Measurements from ENCODE around the gene ANKRD27. TPM values are rescaled to one million over a fixed set of nuclear protein-coding genes. Genes with fewer than 3 reads are reported as not detected.

Gene ANKRD27
- total RNA-seq, 1 experiment from 2014 or later, result 55.5 TPM

GRCh38 chr19:32615569-32615968 is 59.4 kb downstream of the ANKRD27 start:
- H3K4me3 ChIP-seq, result no peak overlapping the region
- H3K4me2 ChIP-seq, result no peak overlapping the region
- H3K9me3 ChIP-seq (ENCODE audit: insufficient read depth, low read depth), result no peaks in the 10 kb centered on the region
- H3K27ac ChIP-seq, result no peak overlapping the region
- no TSS peak for BruUV-seq (replicated peaks)
- TF ChIP-seq CTCF (conservative IDR thresholded peaks at IDR 0.05) (no peak), EZH2 (IDR thresholded peaks at IDR 0.05; ENCODE audit: low read depth) (no peak)
- H2AFZ ChIP-seq, result no peak overlapping the region
- intact Hi-C loops (cut with micrococcal nuclease; ENCODE audit: unreplicated experiment), result no loop called here
- ChIA-PET CTCF (no interaction called here), POLR2A (ENCODE audit: unreplicated experiment) (no interaction called here)
- H4K20me1 ChIP-seq (ENCODE audit: insufficient read depth), result no peaks in the 10 kb centered on the region; the same call in 1 of the 2 replicates
- no peaks in the 10 kb centered on the region for H3K79me2 ChIP-seq (ENCODE audit: low read depth)
- H3K4me1 ChIP-seq (replicated peaks; ENCODE audit: insufficient read depth), result no peaks in the 10 kb centered on the region
- no peaks in the 10 kb centered on the region for H3K27me3 ChIP-seq (ENCODE audit: insufficient read depth, low read depth)
- H3K9me2 ChIP-seq (ENCODE audit: insufficient read depth), result no peaks in the 10 kb centered on the region
- no peak for DNase-seq
- H3K36me3 ChIP-seq (ENCODE audit: low read depth), result peaks cover 7% of the 10 kb centered on the region; the same call in 1 of the 2 replicates
- no peaks in the 10 kb centered on the region for H3F3A ChIP-seq (ENCODE audit: insufficient read depth, low read depth)

GRCh38 chr19:32614916-32615315 is 60.1 kb downstream of the ANKRD27 start:
- Histone ChIP-seq H3K4me3 (no peak overlapping the region), H3K36me3 (ENCODE audit: low read depth) (peaks cover 7% of the 10 kb centered on the region; the same call in 1 of the 2 replicates), H3K4me1 (replicated peaks; ENCODE audit: insufficient read depth) (no peaks in the 10 kb centered on the region), H3K27me3 (ENCODE audit: insufficient read depth, low read depth) (no peaks in the 10 kb centered on the region), H3F3A (ENCODE audit: insufficient read depth, low read depth) (no peaks in the 10 kb centered on the region), H3K4me2 (no peak overlapping the region), H3K9me2 (ENCODE audit: insufficient read depth) (no peaks in the 10 kb centered on the region), H3K79me2 (ENCODE audit: low read depth) (no peaks in the 10 kb centered on the region), H4K20me1 (ENCODE audit: insufficient read depth) (no peaks in the 10 kb centered on the region; the same call in 1 of the 2 replicates), H3K9me3 (ENCODE audit: insufficient read depth, low read depth) (no peaks in the 10 kb centered on the region), H2AFZ (no peak overlapping the region), H3K27ac (no peak overlapping the region)
- ChIA-PET POLR2A (ENCODE audit: unreplicated experiment) (no interaction called here), CTCF (no interaction called here)
- intact Hi-C loops (cut with micrococcal nuclease; ENCODE audit: unreplicated experiment), result no loop called here
- no peak for TF ChIP-seq EZH2 (IDR thresholded peaks at IDR 0.05; ENCODE audit: low read depth)
- BruUV-seq (replicated peaks), result no TSS peak
- DNase-seq, result no peak

- H3K27me3 ChIP-seq (ENCODE audit: insufficient read depth, low read depth), result no peaks in the 10 kb centered on the region
- H3K4me3 ChIP-seq, result no peak overlapping the region
- H3K36me3 ChIP-seq (ENCODE audit: low read depth), result peaks cover 7% of the 10 kb centered on the region; the same call in 1 of the 2 replicates
- no peaks in the 10 kb centered on the region for H3F3A ChIP-seq (ENCODE audit: insufficient read depth, low read depth)
- CTCF ChIA-PET, result no interaction called here
- no peak overlapping the region for H3K27ac ChIP-seq
- no peaks in the 10 kb centered on the region for H3K9me3 ChIP-seq (ENCODE audit: insufficient read depth, low read depth)
- BruUV-seq (replicated peaks), result no TSS peak
- H3K79me2 ChIP-seq (ENCODE audit: low read depth), result no peaks in the 10 kb centered on the region
- no peaks in the 10 kb centered on the region; the same call in 1 of the 2 replicates for H4K20me1 ChIP-seq (ENCODE audit: insufficient read depth)
- intact Hi-C loops (cut with micrococcal nuclease; ENCODE audit: unreplicated experiment), result no loop called here
- H2AFZ ChIP-seq, result no peak overlapping the region
- no peaks in the 10 kb centered on the region for H3K9me2 ChIP-seq (ENCODE audit: insufficient read depth)
- no peak overlapping the region for H3K4me2 ChIP-seq
- no peak for DNase-seq
- POLR2A ChIA-PET (ENCODE audit: unreplicated experiment), result no interaction called here
- H3K4me1 ChIP-seq (replicated peaks; ENCODE audit: insufficient read depth), result no peaks in the 10 kb centered on the region
- TF ChIP-seq EZH2 (IDR thresholded peaks at IDR 0.05; ENCODE audit: low read depth) (no peak), CTCF (conservative IDR thresholded peaks at IDR 0.05) (no peak)
Measured at GRCh38 chr19:32613008-32613407, 62.0 kb downstream of the ANKRD27 start.

- CTCF ChIA-PET, result no interaction called here
Measured at GRCh38 chr19:32611161-32611560, 63.8 kb downstream of the ANKRD27 start.

More at GRCh38 chr19:32611161-32611560, 63.8 kb downstream of the ANKRD27 start:
- Histone ChIP-seq H3K9me3 (ENCODE audit: insufficient read depth, low read depth) (no peaks in the 10 kb centered on the region), H3K27me3 (ENCODE audit: insufficient read depth, low read depth) (no peaks in the 10 kb centered on the region), H3K4me2 (no peak overlapping the region), H3F3A (ENCODE audit: insufficient read depth, low read depth) (no peaks in the 10 kb centered on the region), H3K9me2 (ENCODE audit: insufficient read depth) (no peaks in the 10 kb centered on the region), H3K4me3 (no peak overlapping the region), H4K20me1 (ENCODE audit: insufficient read depth) (no peaks in the 10 kb centered on the region; the same call in 1 of the 2 replicates), H3K4me1 (replicated peaks; ENCODE audit: insufficient read depth) (no peaks in the 10 kb centered on the region), H2AFZ (no peak overlapping the region), H3K36me3 (ENCODE audit: low read depth) (peaks cover 7% of the 10 kb centered on the region; the same call in 1 of the 2 replicates), H3K79me2 (ENCODE audit: low read depth) (no peaks in the 10 kb centered on the region), H3K27ac (no peak overlapping the region)
- POLR2A ChIA-PET (ENCODE audit: unreplicated experiment), result no interaction called here
- no TSS peak for BruUV-seq (replicated peaks)
- DNase-seq, result no peak
- no peak for TF ChIP-seq CTCF (conservative IDR thresholded peaks at IDR 0.05)
- no peak for TF ChIP-seq EZH2 (IDR thresholded peaks at IDR 0.05; ENCODE audit: low read depth)
- intact Hi-C loops (cut with micrococcal nuclease; ENCODE audit: unreplicated experiment), result no loop called here

All from PC-9 (cell line).